ENCODE results near the gene SMARCAL1. TPM values are rescaled to one million over a fixed set of nuclear protein-coding genes. Genes with fewer than 3 reads are reported as not detected.

Gene SMARCAL1
- total and polyA plus RNA-seq, 9 of the 15 experiments (the other 6 are each of a cell fraction or from before 2014, with no cell fraction given): 8.2 to 27.9 (median 12.4) TPM

DNA sequence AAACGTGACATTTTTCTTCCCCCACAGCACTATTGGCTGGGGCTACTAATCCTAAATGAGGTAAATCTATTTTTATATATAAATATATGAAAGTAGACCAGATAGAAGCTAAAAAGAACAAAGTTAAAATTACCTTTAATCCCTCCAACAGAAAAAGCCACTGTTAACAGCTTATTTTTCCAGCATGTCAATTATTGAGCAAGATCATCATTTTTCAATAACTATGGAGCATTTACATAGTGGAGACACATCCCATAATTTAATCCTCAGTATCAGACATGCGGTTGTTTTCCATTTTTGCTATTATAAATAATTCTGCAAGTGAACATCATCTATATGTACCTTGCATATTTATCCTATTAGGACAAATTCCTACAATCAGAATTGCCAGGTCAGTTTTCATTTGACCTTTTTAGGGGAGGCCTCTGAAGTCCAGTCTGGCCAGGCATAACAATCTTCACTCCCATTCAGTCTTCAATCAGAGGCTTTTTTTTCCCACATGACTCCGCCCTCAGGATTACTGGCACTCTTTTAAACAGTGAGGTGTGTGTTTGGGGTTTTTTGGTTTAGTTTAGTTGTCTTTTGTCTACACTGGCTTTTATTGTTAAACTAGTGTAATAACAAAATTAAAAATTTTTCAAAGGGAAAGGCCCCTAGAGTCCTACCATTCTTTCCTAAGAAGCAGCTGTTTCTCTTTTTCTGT, 29.2 kb downstream of the SMARCAL1 start:
- ATAC-seq (no peak), FAIRE-seq (no peak), DNase-seq (ENCODE audit: extremely low read depth in 1 of 4, low spot score in 3 of 4) (no peak)
- TF ChIP-seq ZNF316 (IDR thresholded peaks at IDR 0.05): 0 out of 2 replicates have a peak, but pooled peaks have one; percentile 9
- TF ChIP-seq, protein P1, sequence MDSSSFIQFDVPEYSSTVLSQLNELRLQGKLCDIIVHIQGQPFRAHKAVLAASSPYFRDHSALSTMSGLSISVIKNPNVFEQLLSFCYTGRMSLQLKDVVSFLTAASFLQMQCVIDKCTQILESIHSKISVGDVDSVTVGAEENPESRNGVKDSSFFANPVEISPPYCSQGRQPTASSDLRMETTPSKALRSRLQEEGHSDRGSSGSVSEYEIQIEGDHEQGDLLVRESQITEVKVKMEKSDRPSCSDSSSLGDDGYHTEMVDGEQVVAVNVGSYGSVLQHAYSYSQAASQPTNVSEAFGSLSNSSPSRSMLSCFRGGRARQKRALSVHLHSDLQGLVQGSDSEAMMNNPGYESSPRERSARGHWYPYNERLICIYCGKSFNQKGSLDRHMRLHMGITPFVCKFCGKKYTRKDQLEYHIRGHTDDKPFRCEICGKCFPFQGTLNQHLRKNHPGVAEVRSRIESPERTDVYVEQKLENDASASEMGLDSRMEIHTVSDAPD (CRISPR knock-in tag; IDR thresholded peaks at IDR 0.05): no peak
- TF ChIP-seq, protein P2, sequence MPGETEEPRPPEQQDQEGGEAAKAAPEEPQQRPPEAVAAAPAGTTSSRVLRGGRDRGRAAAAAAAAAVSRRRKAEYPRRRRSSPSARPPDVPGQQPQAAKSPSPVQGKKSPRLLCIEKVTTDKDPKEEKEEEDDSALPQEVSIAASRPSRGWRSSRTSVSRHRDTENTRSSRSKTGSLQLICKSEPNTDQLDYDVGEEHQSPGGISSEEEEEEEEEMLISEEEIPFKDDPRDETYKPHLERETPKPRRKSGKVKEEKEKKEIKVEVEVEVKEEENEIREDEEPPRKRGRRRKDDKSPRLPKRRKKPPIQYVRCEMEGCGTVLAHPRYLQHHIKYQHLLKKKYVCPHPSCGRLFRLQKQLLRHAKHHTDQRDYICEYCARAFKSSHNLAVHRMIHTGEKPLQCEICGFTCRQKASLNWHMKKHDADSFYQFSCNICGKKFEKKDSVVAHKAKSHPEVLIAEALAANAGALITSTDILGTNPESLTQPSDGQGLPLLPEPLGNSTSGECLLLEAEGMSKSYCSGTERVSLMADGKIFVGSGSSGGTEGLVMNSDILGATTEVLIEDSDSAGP (CRISPR knock-in tag; IDR thresholded peaks at IDR 0.05): no peak
- TF ChIP-seq SMARCE1 (IDR thresholded peaks at IDR 0.05): no peak
- TF ChIP-seq POLR2AphosphoS5 (IDR thresholded peaks at IDR 0.05; ENCODE audit: control insufficient read depth, insufficient read depth, low read depth, low read length): no peak
- TF ChIP-seq, protein P3, sequence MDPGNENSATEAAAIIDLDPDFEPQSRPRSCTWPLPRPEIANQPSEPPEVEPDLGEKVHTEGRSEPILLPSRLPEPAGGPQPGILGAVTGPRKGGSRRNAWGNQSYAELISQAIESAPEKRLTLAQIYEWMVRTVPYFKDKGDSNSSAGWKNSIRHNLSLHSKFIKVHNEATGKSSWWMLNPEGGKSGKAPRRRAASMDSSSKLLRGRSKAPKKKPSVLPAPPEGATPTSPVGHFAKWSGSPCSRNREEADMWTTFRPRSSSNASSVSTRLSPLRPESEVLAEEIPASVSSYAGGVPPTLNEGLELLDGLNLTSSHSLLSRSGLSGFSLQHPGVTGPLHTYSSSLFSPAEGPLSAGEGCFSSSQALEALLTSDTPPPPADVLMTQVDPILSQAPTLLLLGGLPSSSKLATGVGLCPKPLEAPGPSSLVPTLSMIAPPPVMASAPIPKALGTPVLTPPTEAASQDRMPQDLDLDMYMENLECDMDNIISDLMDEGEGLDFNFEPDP (CRISPR knock-in tag; IDR thresholded peaks at IDR 0.05): no peak
- no peak for TF ChIP-seq MTA3 (IDR thresholded peaks at IDR 0.05; ENCODE audit: borderline replicate concordance)
- intact Hi-C loops (cut with micrococcal nuclease) (no loop called here), in situ Hi-C loops (cut with MboI) (no loop called here)
- no TSS peak for BruUV-seq (replicated peaks)
- Histone ChIP-seq H2AFZ (ENCODE audit: low read depth, low read length) (no peak overlapping the region), H3K4me2 (ENCODE audit: insufficient read depth, low read length) (no peak overlapping the region), H3K27ac (ENCODE audit: extremely low read depth, low read depth, low read length) (no peak overlapping the region), H3K9me3 (replicated peaks; ENCODE audit: control insufficient read depth, insufficient read depth, low read depth, low read length) (no peaks in the 10 kb centered on the region), H3K27me3 (ENCODE audit: control insufficient read depth in 2 of 2, insufficient read depth in 2 of 2, low read length in 2 of 2) (no peaks in the 10 kb centered on the region), H3K79me2 (ENCODE audit: control insufficient read depth, insufficient read depth, low read length) (no peaks in the 10 kb centered on the region), H3K4me3 (no peak overlapping the region), H3K9ac (ENCODE audit: insufficient read depth in 1 of 2, low read depth in 2 of 2, low read length in 2 of 2) (no peak overlapping the region), H3K9me1 (ENCODE audit: control insufficient read depth, insufficient read depth, low read length) (no peaks in the 10 kb centered on the region), H3K36me3 (ENCODE audit: control insufficient read depth, insufficient read depth, low read length) (peaks cover 40% of the 10 kb centered on the region; the same call in 2 of the 3 replicates), H3K4me1 (replicated peaks in 1 of 2; ENCODE audit: control insufficient read depth in 2 of 2, insufficient read depth in 2 of 2, low read length in 2 of 2) (no peaks in the 10 kb centered on the region), H4K20me1 (replicated peaks; ENCODE audit: control insufficient read depth, insufficient read depth, low read length) (no peaks in the 10 kb centered on the region)
- ChIA-PET CTCF (ENCODE audit: low intra/inter-chr PET ratio) (no interaction called here), POLR2A (no interaction called here)
- 58% methylated on average over 3 of the region's 3 CpGs for WGBS (ENCODE audit: insufficient coverage, low coverage, missing lambda C conversion rate)

Data from K562 (cell line).